SK-N-MC (cell line): ENCODE data around the gene YTHDF1.

Experiments used
- DNase-seq: peaks from one replicate; pipeline ENCODE4 v3.0.0-alpha.2; 2011; ENCODE audit warnings: low read depth, low spot score
- H3K27ac ChIP-seq: fragments of 200-600 bp; sonication (generic); 2 replicates; pipeline ENCODE4 v1.5.1; 2016; ENCODE audit warnings: mixed run types
- H3K36me3 ChIP-seq: fragments of 200-600 bp; sonication (generic); 2 replicates; pipeline ENCODE4 v1.6.1; 2017; ENCODE audit warnings: antibody characterized with exemption, low read length, mixed read lengths; ENCODE audit not compliant: insufficient read depth
- H3K4me3 ChIP-seq: fragments of 200-600 bp; sonication (generic); 2 replicates; pipeline ENCODE4 v1.5.1; 2016
- H3K9ac ChIP-seq: fragments of 200-600 bp; sonication (generic); 2 replicates; pipeline ENCODE4 v1.8.0; 2017; ENCODE audit warnings: mixed run types, mixed read lengths; ENCODE audit not compliant: insufficient read length
- H3K9me3 ChIP-seq: fragments of 200-600 bp; sonication (generic); 2 replicates; pipeline ENCODE4 v1.6.1; 2017; ENCODE audit warnings: low read depth, mild to moderate bottlenecking, antibody characterized with exemption, low read length, moderate library complexity, mixed read lengths
- EZH2 ChIP-seq: fragments of 200-600 bp; sonication (generic); IDR thresholded peaks from one replicate; pipeline ENCODE4 v1.6.1; 2017; ENCODE audit warnings: antibody characterized with exemption
- FOXP2 ChIP-seq: optimal IDR thresholded peaks from 2 replicates; pipeline ENCODE3; 2011; ENCODE audit warnings: mild to moderate bottlenecking, moderate library complexity; ENCODE audit not compliant: insufficient read depth; ENCODE audit errors: extremely low read length, control extremely low read depth
- POLR2AphosphoS5 ChIP-seq: IDR thresholded peaks from 2 replicates; pipeline ENCODE4 v1.6.1; 2012; ENCODE audit warnings: mild to moderate bottlenecking, low read depth, low read length, borderline replicate concordance

Gene YTHDF1

DNA sequence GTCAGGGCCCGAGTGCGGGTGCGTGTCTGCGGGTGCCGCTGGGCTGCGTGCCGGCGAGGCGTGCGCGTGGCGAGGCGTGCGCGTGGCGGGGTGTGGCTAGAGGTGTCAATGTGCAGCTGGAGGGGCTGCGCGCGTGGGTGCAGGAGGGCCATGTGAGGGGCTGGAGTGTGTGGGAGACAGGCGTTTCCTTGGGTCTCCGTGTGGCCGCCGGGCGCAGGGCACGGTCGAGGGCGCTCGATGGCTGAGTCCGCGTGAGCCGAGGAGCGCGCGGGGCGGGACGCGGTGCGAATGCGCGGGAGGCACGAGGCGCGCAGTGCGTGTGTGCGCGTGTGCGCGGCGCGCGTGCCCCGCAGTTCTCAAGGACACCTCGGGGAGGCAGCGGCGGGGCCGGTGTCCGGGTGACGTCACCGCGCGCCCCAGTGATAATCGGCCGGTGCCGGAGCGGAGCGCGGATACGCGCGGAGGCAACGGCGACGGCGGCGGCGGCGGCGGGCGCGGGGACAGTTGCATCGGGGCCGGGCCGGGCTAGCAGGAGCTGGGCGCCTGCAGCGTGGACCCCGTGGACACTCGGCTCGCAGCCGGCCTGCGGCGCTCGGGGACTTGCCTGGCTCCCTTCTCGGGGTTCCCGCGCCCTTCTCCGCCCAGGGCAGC is 38.7 kb downstream of the YTHDF1 start:
- DNase-seq: no peak
- Histone ChIP-seq H3K9ac (no peak overlapping the region), H3K36me3 (no peaks in the 10 kb centered on the region), H3K27ac (no peak overlapping the region), H3K4me3 (no peak overlapping the region), H3K9me3 (no peaks in the 10 kb centered on the region)
- TF ChIP-seq FOXP2 (no peak), POLR2AphosphoS5 (no peak), EZH2 (no peak)

DNA sequence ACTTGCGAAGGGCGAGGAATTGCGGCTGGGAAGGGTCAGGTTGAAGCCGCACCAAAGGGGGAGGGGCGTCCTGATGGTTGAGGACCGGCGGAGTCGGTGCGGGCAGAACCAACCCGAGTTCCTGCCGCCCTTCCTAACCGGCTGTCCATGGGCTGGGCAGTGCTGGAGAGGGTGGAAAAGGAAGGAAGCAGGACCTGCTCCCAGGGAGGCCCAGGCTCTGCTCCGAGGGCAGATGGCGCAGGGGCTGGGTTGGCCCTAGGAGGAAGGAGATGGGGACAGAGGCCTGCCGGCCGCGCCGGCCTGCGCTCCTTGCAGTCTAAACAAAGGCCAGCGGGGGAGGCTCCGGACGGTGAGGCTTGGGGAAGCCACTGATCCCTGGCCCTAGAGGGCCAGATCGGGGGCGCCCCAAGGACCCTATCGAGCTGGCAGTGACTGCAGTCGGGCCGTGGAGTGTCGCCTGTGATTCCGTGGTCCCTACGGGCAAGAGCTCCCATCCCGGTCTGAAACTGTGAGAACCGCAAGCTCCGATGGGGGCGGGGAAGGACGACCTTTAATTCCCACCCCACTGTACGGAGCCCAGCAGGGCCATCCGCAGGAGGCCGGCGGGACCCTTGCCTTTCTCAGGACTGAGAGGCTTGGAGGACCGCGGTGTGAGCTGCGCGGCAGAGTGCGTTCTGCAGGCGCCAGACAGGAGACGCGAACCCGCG is 39.4 kb downstream of the YTHDF1 start:
- H3K36me3 ChIP-seq: no peaks in the 10 kb centered on the region
- TF ChIP-seq FOXP2 (no peak), EZH2 (no peak), POLR2AphosphoS5 (no peak)
- H3K4me3 ChIP-seq: no peak overlapping the region
- DNase-seq: no peak
- no peak overlapping the region for H3K27ac ChIP-seq
- H3K9ac ChIP-seq: no peak overlapping the region
- no peaks in the 10 kb centered on the region for H3K9me3 ChIP-seq

- H3K9ac ChIP-seq: no peak overlapping the region
- H3K27ac ChIP-seq: no peak overlapping the region
- H3K9me3 ChIP-seq: no peaks in the 10 kb centered on the region
- no peak overlapping the region for H3K4me3 ChIP-seq
- no peak for DNase-seq
- no peaks in the 10 kb centered on the region for H3K36me3 ChIP-seq
- TF ChIP-seq FOXP2: no peak
These were observed 39.9 kb downstream of the YTHDF1 start for GRCh38 chr20:63176034-63176426.

GRCh38 chr20:63175038-63175895 is 40.7 kb downstream of the YTHDF1 start:
- H3K9me3 ChIP-seq: no peaks in the 10 kb centered on the region
- no peak overlapping the region for H3K4me3 ChIP-seq
- no peak for DNase-seq
- H3K27ac ChIP-seq: no peak overlapping the region
- no peaks in the 10 kb centered on the region for H3K36me3 ChIP-seq
- H3K9ac ChIP-seq: no peak overlapping the region
- TF ChIP-seq EZH2 (peak; percentile 59), FOXP2 (no peak)

DNA sequence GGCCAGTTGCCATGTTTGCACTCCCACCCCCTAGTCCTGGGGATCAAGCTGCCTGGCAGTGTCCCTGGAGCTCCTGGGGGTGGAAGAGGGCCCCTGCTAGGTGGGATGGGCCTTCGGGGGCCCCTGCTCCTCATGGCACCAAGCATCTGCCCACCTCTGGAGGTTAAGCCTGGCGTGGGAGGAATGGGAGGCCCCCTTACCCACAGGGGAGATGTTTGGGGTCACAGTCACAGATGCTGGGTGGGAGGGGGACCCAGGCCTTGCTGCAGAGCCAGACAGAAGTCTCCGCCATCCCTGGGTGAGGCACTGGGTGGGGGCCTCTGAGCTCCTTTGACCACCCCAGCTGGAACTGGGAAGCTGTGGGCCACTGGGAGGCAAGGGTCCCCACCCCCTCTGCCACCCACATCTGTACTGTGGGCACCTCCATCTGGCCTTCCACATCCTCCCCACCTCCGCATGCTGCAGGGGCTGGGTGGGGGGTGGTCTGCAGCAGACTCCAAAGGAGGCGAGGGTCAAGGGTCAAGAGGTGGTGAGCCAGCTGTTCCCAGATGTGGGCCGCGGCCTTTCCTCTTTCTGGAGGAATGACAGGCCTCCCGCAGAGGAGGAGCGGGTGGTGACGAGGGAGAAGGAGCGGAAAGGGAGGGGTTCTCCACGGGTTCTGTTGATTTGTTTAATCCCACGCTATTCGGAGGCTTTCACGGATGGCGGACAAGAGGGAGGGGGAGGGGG is 41.5 kb downstream of the YTHDF1 start:
- H3K27ac ChIP-seq: no peak overlapping the region
- H3K9me3 ChIP-seq: no peaks in the 10 kb centered on the region
- no peak for DNase-seq
- no peaks in the 10 kb centered on the region for H3K36me3 ChIP-seq
- no peak overlapping the region for H3K4me3 ChIP-seq
- TF ChIP-seq FOXP2: no peak
- TF ChIP-seq POLR2AphosphoS5: no peak
- TF ChIP-seq EZH2: no peak
- H3K9ac ChIP-seq: no peak overlapping the region

DNA sequence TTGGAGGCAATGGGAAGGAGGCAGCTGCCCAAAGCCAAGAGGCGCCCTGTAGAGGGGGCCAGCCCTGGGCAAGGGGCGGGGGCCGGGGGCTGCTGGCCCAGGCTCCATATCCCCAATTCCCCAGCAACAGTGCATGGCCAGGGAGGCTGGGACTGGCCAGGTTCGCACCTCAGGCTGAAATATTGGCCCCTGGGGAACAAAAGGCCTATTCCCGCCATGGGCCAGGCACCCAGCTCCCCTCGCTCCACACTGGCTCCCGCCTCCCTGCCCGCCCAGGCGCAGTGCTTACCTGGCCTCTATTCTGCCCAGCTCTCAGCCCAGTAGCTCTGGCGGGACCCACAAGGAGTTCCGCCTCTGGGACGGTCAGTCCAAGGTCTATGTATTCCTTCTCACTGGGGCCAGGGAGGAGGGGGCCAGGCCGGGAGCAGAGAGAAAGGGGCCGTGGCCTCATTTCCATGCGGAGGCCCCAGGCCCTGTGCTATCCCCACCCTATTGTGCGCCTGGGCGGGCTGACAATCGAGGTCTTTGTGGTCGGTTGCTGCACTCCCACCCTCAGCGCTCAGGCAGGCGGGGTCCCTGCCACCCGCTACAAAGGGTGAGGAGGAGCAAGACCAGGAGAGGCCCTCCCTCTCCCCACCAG is 42.3 kb downstream of the YTHDF1 start:
- H3K36me3 ChIP-seq: no peaks in the 10 kb centered on the region
- H3K27ac ChIP-seq: no peak overlapping the region
- H3K4me3 ChIP-seq: no peak overlapping the region
- no peak overlapping the region for H3K9ac ChIP-seq
- DNase-seq: no peak
- no peaks in the 10 kb centered on the region for H3K9me3 ChIP-seq
- TF ChIP-seq POLR2AphosphoS5: no peak
- no peak for TF ChIP-seq EZH2
- no peak for TF ChIP-seq FOXP2

- H3K9me3 ChIP-seq: no peaks in the 10 kb centered on the region
- no peak for DNase-seq
- H3K4me3 ChIP-seq: no peak overlapping the region
- TF ChIP-seq EZH2 (no peak), POLR2AphosphoS5 (no peak), FOXP2 (no peak)
- H3K9ac ChIP-seq: no peak overlapping the region
- no peaks in the 10 kb centered on the region for H3K36me3 ChIP-seq
- H3K27ac ChIP-seq: no peak overlapping the region
These were observed 43.2 kb downstream of the YTHDF1 start for GRCh38 chr20:63172726-63173125.

- Histone ChIP-seq H3K9me3 (no peaks in the 10 kb centered on the region), H3K9ac (no peak overlapping the region)
- TF ChIP-seq POLR2AphosphoS5 (no peak), EZH2 (no peak), FOXP2 (no peak)
These were observed 43.9 kb downstream of the YTHDF1 start for GRCh38 chr20:63171991-63172390.

More at GRCh38 chr20:63171991-63172390, 43.9 kb downstream of the YTHDF1 start:
- Histone ChIP-seq H3K4me3 (no peak overlapping the region), H3K27ac (no peak overlapping the region), H3K36me3 (no peaks in the 10 kb centered on the region)
- DNase-seq: no peak
